ENCODE results near the gene CFAP20DC. TPM values are rescaled to one million over a fixed set of nuclear protein-coding genes. Genes with fewer than 3 reads are reported as not detected.

Gene CFAP20DC
- total and polyA plus RNA-seq, 2 experiments from 2014 or later, result 7.4 to 11.4 TPM

DNA sequence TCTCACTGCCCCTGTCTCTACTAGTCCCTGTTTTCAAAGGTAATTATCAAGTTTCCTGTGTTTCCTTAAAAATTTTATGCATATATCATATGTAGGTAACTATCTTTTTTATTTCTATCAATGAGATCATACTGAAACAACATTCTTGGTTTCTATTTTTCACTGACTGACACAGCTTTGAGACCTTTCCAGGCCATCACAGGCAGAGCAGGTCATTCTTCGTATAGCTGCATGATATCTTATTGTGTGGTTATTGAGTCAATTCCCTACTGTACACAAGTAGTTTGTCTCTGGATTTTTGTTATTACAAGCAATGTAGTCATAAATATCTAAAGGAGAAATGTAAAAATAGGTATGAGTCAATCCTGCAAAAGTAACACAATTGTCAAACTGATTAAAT lies 169.6 kb downstream of the CFAP20DC start:
- Histone ChIP-seq H4K20me1 (replicated peaks; ENCODE audit: insufficient read depth) (no peaks in the 10 kb centered on the region), H3K79me2 (replicated peaks; ENCODE audit: insufficient read depth) (no peaks in the 10 kb centered on the region), H3K4me1 (ENCODE audit: insufficient read depth) (peaks cover 9% of the 10 kb centered on the region; the same call in 1 of the 2 replicates), H3K9me2 (ENCODE audit: insufficient read depth) (no peaks in the 10 kb centered on the region), H3K27me3 (ENCODE audit: insufficient read depth) (no peaks in the 10 kb centered on the region), H3K4me2 (no peak overlapping the region), H3K27ac (ENCODE audit: low read depth) (no peak overlapping the region), H3K4me3 (no peak overlapping the region), H3F3A (replicated peaks; ENCODE audit: low read depth) (no peaks in the 10 kb centered on the region), H2AFZ (no peak overlapping the region), H3K36me3 (ENCODE audit: insufficient read depth) (no peaks in the 10 kb centered on the region)
- no peaks in the 10 kb centered on the region for H3K9me3 Mint-ChIP-seq
- H3K4me1 Mint-ChIP-seq, result peaks cover 12% of the 10 kb centered on the region
- ATAC-seq (no peak), DNase-seq (ENCODE audit: low spot score) (no peak)
- no peak overlapping the region for H3K27ac Mint-ChIP-seq
- no peak overlapping the region for H3K4me3 Mint-ChIP-seq
- TF ChIP-seq CTCF (conservative IDR thresholded peaks at IDR 0.05; ENCODE audit: low read depth in 2 of 2) (no peak), EZH2phosphoT487 (IDR thresholded peaks at IDR 0.05; ENCODE audit: unreplicated experiment) (no peak)
- no peaks in the 10 kb centered on the region for H3K36me3 Mint-ChIP-seq (ENCODE audit: low read depth)
- H3K27me3 Mint-ChIP-seq (ENCODE audit: insufficient read depth, low read depth, poor library complexity), result no peaks in the 10 kb centered on the region

- Mint-ChIP-seq H3K27me3 (ENCODE audit: insufficient read depth, low read depth, poor library complexity) (peaks cover 4% of the 10 kb centered on the region), H3K4me3 (no peak overlapping the region), H3K27ac (no peak overlapping the region), H3K36me3 (ENCODE audit: low read depth) (no peaks in the 10 kb centered on the region), H3K4me1 (peaks cover 3% of the 10 kb centered on the region), H3K9me3 (no peaks in the 10 kb centered on the region)
- H3K4me2 ChIP-seq, result no peak overlapping the region
- DNase-seq (ENCODE audit: low spot score) (no peak), ATAC-seq (no peak)
- H3K79me2 ChIP-seq (replicated peaks; ENCODE audit: insufficient read depth), result no peaks in the 10 kb centered on the region
- H3K4me1 ChIP-seq (ENCODE audit: insufficient read depth), result no peaks in the 10 kb centered on the region
- H2AFZ ChIP-seq, result no peak overlapping the region
- 0 out of 2 replicates have a peak, but pooled peaks cover 6% of the 10 kb centered on the region for H3K9me2 ChIP-seq (ENCODE audit: insufficient read depth)
- H3K4me3 ChIP-seq, result no peak overlapping the region
- TF ChIP-seq, protein P1, sequence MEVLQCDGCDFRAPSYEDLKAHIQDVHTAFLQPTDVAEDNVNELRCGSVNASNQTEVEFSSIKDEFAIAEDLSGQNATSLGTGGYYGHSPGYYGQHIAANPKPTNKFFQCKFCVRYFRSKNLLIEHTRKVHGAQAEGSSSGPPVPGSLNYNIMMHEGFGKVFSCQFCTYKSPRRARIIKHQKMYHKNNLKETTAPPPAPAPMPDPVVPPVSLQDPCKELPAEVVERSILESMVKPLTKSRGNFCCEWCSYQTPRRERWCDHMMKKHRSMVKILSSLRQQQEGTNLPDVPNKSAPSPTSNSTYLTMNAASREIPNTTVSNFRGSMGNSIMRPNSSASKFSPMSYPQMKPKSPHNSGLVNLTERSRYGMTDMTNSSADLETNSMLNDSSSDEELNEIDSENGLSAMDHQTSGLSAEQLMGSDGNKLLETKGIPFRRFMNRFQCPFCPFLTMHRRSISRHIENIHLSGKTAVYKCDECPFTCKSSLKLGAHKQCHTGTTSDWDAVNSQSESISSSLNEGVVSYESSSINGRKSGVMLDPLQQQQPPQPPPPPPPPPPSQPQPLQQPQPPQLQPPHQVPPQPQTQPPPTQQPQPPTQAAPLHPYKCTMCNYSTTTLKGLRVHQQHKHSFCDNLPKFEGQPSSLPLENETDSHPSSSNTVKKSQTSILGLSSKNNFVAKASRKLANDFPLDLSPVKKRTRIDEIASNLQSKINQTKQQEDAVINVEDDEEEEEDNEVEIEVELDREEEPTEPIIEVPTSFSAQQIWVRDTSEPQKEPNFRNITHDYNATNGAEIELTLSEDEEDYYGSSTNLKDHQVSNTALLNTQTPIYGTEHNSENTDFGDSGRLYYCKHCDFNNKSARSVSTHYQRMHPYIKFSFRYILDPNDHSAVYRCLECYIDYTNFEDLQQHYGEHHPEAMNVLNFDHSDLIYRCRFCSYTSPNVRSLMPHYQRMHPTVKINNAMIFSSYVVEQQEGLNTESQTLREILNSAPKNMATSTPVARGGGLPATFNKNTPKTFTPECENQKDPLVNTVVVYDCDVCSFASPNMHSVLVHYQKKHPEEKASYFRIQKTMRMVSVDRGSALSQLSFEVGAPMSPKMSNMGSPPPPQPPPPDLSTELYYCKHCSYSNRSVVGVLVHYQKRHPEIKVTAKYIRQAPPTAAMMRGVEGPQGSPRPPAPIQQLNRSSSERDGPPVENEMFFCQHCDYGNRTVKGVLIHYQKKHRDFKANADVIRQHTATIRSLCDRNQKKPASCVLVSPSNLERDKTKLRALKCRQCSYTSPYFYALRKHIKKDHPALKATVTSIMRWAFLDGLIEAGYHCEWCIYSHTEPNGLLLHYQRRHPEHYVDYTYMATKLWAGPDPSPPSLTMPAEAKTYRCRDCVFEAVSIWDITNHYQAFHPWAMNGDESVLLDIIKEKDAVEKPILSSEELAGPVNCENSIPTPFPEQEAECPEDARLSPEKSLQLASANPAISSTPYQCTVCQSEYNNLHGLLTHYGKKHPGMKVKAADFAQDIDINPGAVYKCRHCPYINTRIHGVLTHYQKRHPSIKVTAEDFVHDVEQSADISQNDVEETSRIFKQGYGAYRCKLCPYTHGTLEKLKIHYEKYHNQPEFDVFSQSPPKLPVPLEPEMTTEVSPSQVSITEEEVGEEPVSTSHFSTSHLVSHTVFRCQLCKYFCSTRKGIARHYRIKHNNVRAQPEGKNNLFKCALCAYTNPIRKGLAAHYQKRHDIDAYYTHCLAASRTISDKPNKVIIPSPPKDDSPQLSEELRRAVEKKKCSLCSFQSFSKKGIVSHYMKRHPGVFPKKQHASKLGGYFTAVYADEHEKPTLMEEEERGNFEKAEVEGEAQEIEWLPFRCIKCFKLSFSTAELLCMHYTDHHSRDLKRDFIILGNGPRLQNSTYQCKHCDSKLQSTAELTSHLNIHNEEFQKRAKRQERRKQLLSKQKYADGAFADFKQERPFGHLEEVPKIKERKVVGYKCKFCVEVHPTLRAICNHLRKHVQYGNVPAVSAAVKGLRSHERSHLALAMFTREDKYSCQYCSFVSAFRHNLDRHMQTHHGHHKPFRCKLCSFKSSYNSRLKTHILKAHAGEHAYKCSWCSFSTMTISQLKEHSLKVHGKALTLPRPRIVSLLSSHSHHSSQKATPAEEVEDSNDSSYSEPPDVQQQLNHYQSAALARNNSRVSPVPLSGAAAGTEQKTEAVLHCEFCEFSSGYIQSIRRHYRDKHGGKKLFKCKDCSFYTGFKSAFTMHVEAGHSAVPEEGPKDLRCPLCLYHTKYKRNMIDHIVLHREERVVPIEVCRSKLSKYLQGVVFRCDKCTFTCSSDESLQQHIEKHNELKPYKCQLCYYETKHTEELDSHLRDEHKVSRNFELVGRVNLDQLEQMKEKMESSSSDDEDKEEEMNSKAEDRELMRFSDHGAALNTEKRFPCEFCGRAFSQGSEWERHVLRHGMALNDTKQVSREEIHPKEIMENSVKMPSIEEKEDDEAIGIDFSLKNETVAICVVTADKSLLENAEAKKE (CRISPR knock-in tag; IDR thresholded peaks at IDR 0.05), result no peak
- TF ChIP-seq, protein P2, sequence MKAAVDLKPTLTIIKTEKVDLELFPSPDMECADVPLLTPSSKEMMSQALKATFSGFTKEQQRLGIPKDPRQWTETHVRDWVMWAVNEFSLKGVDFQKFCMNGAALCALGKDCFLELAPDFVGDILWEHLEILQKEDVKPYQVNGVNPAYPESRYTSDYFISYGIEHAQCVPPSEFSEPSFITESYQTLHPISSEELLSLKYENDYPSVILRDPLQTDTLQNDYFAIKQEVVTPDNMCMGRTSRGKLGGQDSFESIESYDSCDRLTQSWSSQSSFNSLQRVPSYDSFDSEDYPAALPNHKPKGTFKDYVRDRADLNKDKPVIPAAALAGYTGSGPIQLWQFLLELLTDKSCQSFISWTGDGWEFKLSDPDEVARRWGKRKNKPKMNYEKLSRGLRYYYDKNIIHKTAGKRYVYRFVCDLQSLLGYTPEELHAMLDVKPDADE (IDR thresholded peaks at IDR 0.05), result no peak
- TF ChIP-seq CTCF (conservative IDR thresholded peaks at IDR 0.05; ENCODE audit: low read depth in 2 of 2) (no peak), ZNF114 (CRISPR knock-in tag; IDR thresholded peaks at IDR 0.05) (no peak), EZH2 (IDR thresholded peaks at IDR 0.05; ENCODE audit: low read depth, unreplicated experiment) (no peak), EZH2phosphoT487 (IDR thresholded peaks at IDR 0.05; ENCODE audit: unreplicated experiment) (no peak), STAT1 (IDR thresholded peaks at IDR 0.05; ENCODE audit: unreplicated experiment) (no peak), JUNB (IDR thresholded peaks at IDR 0.05; ENCODE audit: unreplicated experiment) (no peak), NANOG (IDR thresholded peaks at IDR 0.05; ENCODE audit: borderline replicate concordance) (no peak), ZNF331 (CRISPR knock-in tag; IDR thresholded peaks at IDR 0.05; ENCODE audit: low read depth) (no peak)
- H3F3A ChIP-seq (replicated peaks; ENCODE audit: low read depth), result no peaks in the 10 kb centered on the region
- no peak overlapping the region for H3K27ac ChIP-seq (ENCODE audit: low read depth)
- no peaks in the 10 kb centered on the region for H3K36me3 ChIP-seq (ENCODE audit: insufficient read depth)
- no peaks in the 10 kb centered on the region for H4K20me1 ChIP-seq (replicated peaks; ENCODE audit: insufficient read depth)
- H3K27me3 ChIP-seq (ENCODE audit: insufficient read depth), result no peaks in the 10 kb centered on the region
Observed at GRCh38 chr3:58874795-58875194, 175.0 kb downstream of the CFAP20DC start.
